ENCODE results near the gene SLC22A4. TPM values are rescaled to one million over a fixed set of nuclear protein-coding genes. Genes with fewer than 3 reads are reported as not detected.

Gene SLC22A4
- total RNA-seq, 1 donor: 2.9 TPM

DNA sequence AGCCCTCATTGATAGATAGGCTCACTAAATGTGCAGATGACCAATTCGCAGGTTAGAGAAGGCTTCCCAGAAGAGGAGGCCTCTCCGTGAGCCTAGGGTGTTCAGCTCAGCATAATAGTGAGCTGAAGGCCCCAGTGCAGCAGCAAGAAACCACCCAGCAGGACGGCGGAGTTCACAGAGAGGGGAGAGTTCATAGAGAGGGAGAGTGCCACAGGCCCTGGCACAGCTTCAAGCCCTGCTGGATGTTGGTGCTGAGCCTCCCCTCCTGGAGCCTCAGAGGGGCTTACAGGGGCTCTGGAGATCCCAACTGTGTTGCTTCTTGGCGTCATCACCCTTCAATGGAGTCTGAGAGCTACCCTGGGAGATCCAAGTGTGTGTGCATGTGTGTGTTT lies 77.4 kb downstream of the SLC22A4 start:
- no peak overlapping the region for H3K4me3 ChIP-seq (ENCODE audit: insufficient read depth, low read length)
- no peak for DNase-seq (ENCODE audit: insufficient read length, low spot score, missing footprints)

DNA sequence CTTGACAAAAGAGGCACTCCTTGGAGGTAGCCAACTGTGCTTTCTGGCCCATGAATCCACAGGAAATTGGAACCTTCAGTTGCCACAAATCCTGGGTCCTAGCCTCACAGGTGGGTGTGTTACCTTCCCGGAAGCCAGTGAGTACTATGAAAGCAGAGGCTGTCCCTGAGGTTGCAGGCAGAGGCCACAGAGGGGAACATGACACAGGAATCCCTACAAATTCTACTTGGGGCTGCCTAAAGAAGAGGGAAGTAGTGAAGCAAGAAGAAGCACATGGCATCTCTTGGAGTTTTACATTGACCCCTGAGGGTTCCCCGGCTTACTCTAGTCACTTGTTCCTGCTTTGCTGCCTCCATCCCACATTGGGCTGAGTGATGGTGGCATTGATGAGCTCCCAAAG lies 77.9 kb downstream of the SLC22A4 start:
- Histone ChIP-seq H4K20me1 (ENCODE audit: insufficient read depth, low read length) (no peaks in the 10 kb centered on the region), H3K4me3 (ENCODE audit: insufficient read depth, low read length) (no peak overlapping the region), H3K27me3 (ENCODE audit: insufficient read depth, low read length) (no peaks in the 10 kb centered on the region), H3K4me2 (ENCODE audit: insufficient read depth, low read length) (no peak overlapping the region), H2AFZ (ENCODE audit: low read length) (no peak overlapping the region), H3K36me3 (ENCODE audit: insufficient read depth, low read length) (no peaks in the 10 kb centered on the region), H3K27ac (ENCODE audit: low read depth, low read length) (no peak overlapping the region), H3K9me3 (ENCODE audit: low read depth, low read length) (no peaks in the 10 kb centered on the region), H3K79me2 (ENCODE audit: insufficient read depth, low read length) (peaks cover 9% of the 10 kb centered on the region), H3K4me1 (ENCODE audit: insufficient read depth, low read length) (peaks cover 10% of the 10 kb centered on the region)
- TF ChIP-seq, protein P1, sequence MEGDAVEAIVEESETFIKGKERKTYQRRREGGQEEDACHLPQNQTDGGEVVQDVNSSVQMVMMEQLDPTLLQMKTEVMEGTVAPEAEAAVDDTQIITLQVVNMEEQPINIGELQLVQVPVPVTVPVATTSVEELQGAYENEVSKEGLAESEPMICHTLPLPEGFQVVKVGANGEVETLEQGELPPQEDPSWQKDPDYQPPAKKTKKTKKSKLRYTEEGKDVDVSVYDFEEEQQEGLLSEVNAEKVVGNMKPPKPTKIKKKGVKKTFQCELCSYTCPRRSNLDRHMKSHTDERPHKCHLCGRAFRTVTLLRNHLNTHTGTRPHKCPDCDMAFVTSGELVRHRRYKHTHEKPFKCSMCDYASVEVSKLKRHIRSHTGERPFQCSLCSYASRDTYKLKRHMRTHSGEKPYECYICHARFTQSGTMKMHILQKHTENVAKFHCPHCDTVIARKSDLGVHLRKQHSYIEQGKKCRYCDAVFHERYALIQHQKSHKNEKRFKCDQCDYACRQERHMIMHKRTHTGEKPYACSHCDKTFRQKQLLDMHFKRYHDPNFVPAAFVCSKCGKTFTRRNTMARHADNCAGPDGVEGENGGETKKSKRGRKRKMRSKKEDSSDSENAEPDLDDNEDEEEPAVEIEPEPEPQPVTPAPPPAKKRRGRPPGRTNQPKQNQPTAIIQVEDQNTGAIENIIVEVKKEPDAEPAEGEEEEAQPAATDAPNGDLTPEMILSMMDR (IDR thresholded peaks at IDR 0.05; ENCODE audit: extremely low read depth, low read depth, low read length): no peak
- DNase-seq (ENCODE audit: insufficient read length, low spot score, missing footprints): no peak

More for the DNA sequence above, 77.4 kb downstream of the SLC22A4 start:
- Histone ChIP-seq H3K4me1 (ENCODE audit: insufficient read depth, low read length) (peaks cover 10% of the 10 kb centered on the region), H3K79me2 (ENCODE audit: insufficient read depth, low read length) (peaks cover 9% of the 10 kb centered on the region), H3K9me3 (ENCODE audit: low read depth, low read length) (no peaks in the 10 kb centered on the region), H3K27ac (ENCODE audit: low read depth, low read length) (no peak overlapping the region), H2AFZ (ENCODE audit: low read length) (no peak overlapping the region), H3K4me2 (ENCODE audit: insufficient read depth, low read length) (no peak overlapping the region), H4K20me1 (ENCODE audit: insufficient read depth, low read length) (no peaks in the 10 kb centered on the region), H3K36me3 (ENCODE audit: insufficient read depth, low read length) (no peaks in the 10 kb centered on the region), H3K27me3 (ENCODE audit: insufficient read depth, low read length) (no peaks in the 10 kb centered on the region)
- TF ChIP-seq, protein P1 (IDR thresholded peaks at IDR 0.05; ENCODE audit: extremely low read depth, low read depth, low read length): no peak

- H3K4me3 ChIP-seq (ENCODE audit: insufficient read depth, low read length): no peak overlapping the region
- DNase-seq (ENCODE audit: insufficient read length, low spot score, missing footprints): no peak
- no peaks in the 10 kb centered on the region for H4K20me1 ChIP-seq (ENCODE audit: insufficient read depth, low read length)
- H2AFZ ChIP-seq (ENCODE audit: low read length): no peak overlapping the region
- H3K36me3 ChIP-seq (ENCODE audit: insufficient read depth, low read length): no peaks in the 10 kb centered on the region
- no peak overlapping the region for H3K27ac ChIP-seq (ENCODE audit: low read depth, low read length)
- H3K4me1 ChIP-seq (ENCODE audit: insufficient read depth, low read length): peaks cover 10% of the 10 kb centered on the region
- no peaks in the 10 kb centered on the region for H3K27me3 ChIP-seq (ENCODE audit: insufficient read depth, low read length)
- TF ChIP-seq, protein P1 (IDR thresholded peaks at IDR 0.05; ENCODE audit: extremely low read depth, low read depth, low read length): no peak
- no peaks in the 10 kb centered on the region for H3K9me3 ChIP-seq (ENCODE audit: low read depth, low read length)
- H3K4me2 ChIP-seq (ENCODE audit: insufficient read depth, low read length): no peak overlapping the region
- H3K79me2 ChIP-seq (ENCODE audit: insufficient read depth, low read length): peaks cover 9% of the 10 kb centered on the region
Measured at GRCh38 chr5:132372542-132372941, 78.3 kb downstream of the SLC22A4 start.

GRCh38 chr5:132375957-132376356 lies 81.8 kb downstream of the SLC22A4 start:
- H3K4me3 ChIP-seq (ENCODE audit: insufficient read depth, low read length): no peak overlapping the region
- TF ChIP-seq, protein P1 (IDR thresholded peaks at IDR 0.05; ENCODE audit: extremely low read depth, low read depth, low read length): no peak
- no peaks in the 10 kb centered on the region for H3K36me3 ChIP-seq (ENCODE audit: insufficient read depth, low read length)
- H3K79me2 ChIP-seq (ENCODE audit: insufficient read depth, low read length): peaks cover 5% of the 10 kb centered on the region
- H2AFZ ChIP-seq (ENCODE audit: low read length): no peak overlapping the region
- H3K4me2 ChIP-seq (ENCODE audit: insufficient read depth, low read length): no peak overlapping the region
- no peak overlapping the region for H3K27ac ChIP-seq (ENCODE audit: low read depth, low read length)
- H3K4me1 ChIP-seq (ENCODE audit: insufficient read depth, low read length): no peaks in the 10 kb centered on the region
- H3K27me3 ChIP-seq (ENCODE audit: insufficient read depth, low read length): no peaks in the 10 kb centered on the region
- H4K20me1 ChIP-seq (ENCODE audit: insufficient read depth, low read length): no peaks in the 10 kb centered on the region
- no peaks in the 10 kb centered on the region for H3K9me3 ChIP-seq (ENCODE audit: low read depth, low read length)
- DNase-seq (ENCODE audit: insufficient read length, low spot score, missing footprints): no peak

Data from osteoblast (primary cell).